HEK293 (cell line): ENCODE results near the gene RGS7.

Experiments
- CTCF ChIA-PET: fragments of 350-600 bp; formaldehyde crosslinking; extraction: SDS; loops from one replicate; lab custom pipeline; 2021; ENCODE audit warnings: antibody characterized with exemption; lab: Yijun Ruan, JAX
- POLR2A ChIA-PET: fragments of 300-600 bp; formaldehyde crosslinking; extraction: SDS; loops from one replicate; lab custom pipeline; 2020; ENCODE audit warnings: antibody characterized with exemption, inconsistent platforms; lab: Yijun Ruan, JAX
- H3K27ac ChIP-seq: fragments of 200-500 bp; sonication (Bioruptor generic); 2 replicates; pipeline ENCODE4 v1.5.1; 2014; ENCODE audit warnings: low read depth, low read length, control low read depth, inconsistent platforms; ENCODE audit errors: extremely low read depth
- H3K36me3 ChIP-seq, 2 experiments: fragments of 200-500 bp in 1 of 2; sonication (Bioruptor generic) in 1 of 2; 1 replicate in 1 of 2; 2 replicates in 1 of 2; pipeline ENCODE4 v1.5.1; 2014 to 2017; ENCODE audit warnings: inconsistent platforms in 2 of 2, low read length in 2 of 2; ENCODE audit not compliant: control insufficient read depth in 2 of 2, insufficient read depth in 1 of 2
- H3K4me1 ChIP-seq: fragments of 200-500 bp; sonication (Bioruptor generic); 2 replicates; pipeline ENCODE4 v1.5.1; 2014; ENCODE audit warnings: mild to moderate bottlenecking, low read length, inconsistent platforms; ENCODE audit not compliant: control insufficient read depth, insufficient read depth
- H3K4me3 ChIP-seq: 2 replicates; pipeline ENCODE4 v1.5.1; 2011; ENCODE audit warnings: low read depth, mild to moderate bottlenecking, control low read depth, low read length, moderate library complexity
- H3K9me3 ChIP-seq: fragments of 200-500 bp; sonication (Bioruptor generic); 2 replicates; pipeline ENCODE4 v1.5.1; 2014; ENCODE audit warnings: low read depth, low read length, inconsistent platforms; ENCODE audit not compliant: control insufficient read depth, insufficient read depth
- EGR2 ChIP-seq: fragments of 450-650 bp; formaldehyde crosslinking; IDR thresholded peaks from 2 replicates; pipeline ENCODE4 v1.5.1; 2016; ENCODE audit warnings: low read depth, missing biosample characterization, missing genetic modification characterization
- KLF16 ChIP-seq: fragments of 450-650 bp; formaldehyde crosslinking; IDR thresholded peaks from 2 replicates; pipeline ENCODE4 v1.5.1; 2017; ENCODE audit warnings: missing biosample characterization, missing genetic modification characterization
- KLF8 ChIP-seq: fragments of 450-650 bp; formaldehyde crosslinking; IDR thresholded peaks from 2 replicates; pipeline ENCODE4 v1.5.1; 2016; ENCODE audit warnings: missing biosample characterization, missing genetic modification characterization
- KLF9 ChIP-seq: fragments of 450-650 bp; formaldehyde crosslinking; IDR thresholded peaks from 2 replicates; pipeline ENCODE4 v1.5.1; 2016; ENCODE audit warnings: missing biosample characterization, missing genetic modification characterization, low read depth
- SP2 ChIP-seq: fragments of 450-650 bp; formaldehyde crosslinking; IDR thresholded peaks from 2 replicates; pipeline ENCODE4 v1.5.1; 2016; ENCODE audit warnings: missing biosample characterization, missing genetic modification characterization
- ZBTB17 ChIP-seq: fragments of 450-650 bp; formaldehyde crosslinking; IDR thresholded peaks from 2 replicates; pipeline ENCODE4 v1.5.1; 2016; ENCODE audit warnings: missing biosample characterization, missing genetic modification characterization
- ZNF121 ChIP-seq: fragments of 450-650 bp; formaldehyde crosslinking; IDR thresholded peaks from 2 replicates; pipeline ENCODE4 v1.5.1; 2016; ENCODE audit warnings: missing biosample characterization, missing genetic modification characterization
- ZNF133 ChIP-seq: fragments of 450-650 bp; formaldehyde crosslinking; IDR thresholded peaks from 2 replicates; pipeline ENCODE4 v1.5.1; 2016; ENCODE audit warnings: missing biosample characterization, missing genetic modification characterization
- ZNF223 ChIP-seq: fragments of 450-650 bp; formaldehyde crosslinking; IDR thresholded peaks from 2 replicates; pipeline ENCODE4 v1.5.1; 2016; ENCODE audit warnings: missing biosample characterization, missing genetic modification characterization
- ZNF341 ChIP-seq: fragments of 450-650 bp; formaldehyde crosslinking; IDR thresholded peaks from 2 replicates; pipeline ENCODE4; 2016; ENCODE audit warnings: low read depth, missing biosample characterization, missing genetic modification characterization
- ZNF585B ChIP-seq: fragments of 450-650 bp; formaldehyde crosslinking; IDR thresholded peaks from 2 replicates; pipeline ENCODE4 v1.5.1; 2016; ENCODE audit warnings: missing biosample characterization, missing genetic modification characterization
- ZNF664 ChIP-seq: fragments of 450-650 bp; formaldehyde crosslinking; IDR thresholded peaks from 2 replicates; pipeline ENCODE4 v1.5.1; 2016; ENCODE audit warnings: missing biosample characterization, missing genetic modification characterization
- TF ChIP-seq, protein P1 (sequence below): fragments of 450-650 bp; formaldehyde crosslinking; IDR thresholded peaks from 2 replicates; pipeline ENCODE4 v1.5.1; 2017; ENCODE audit warnings: missing biosample characterization, missing genetic modification characterization
- TF ChIP-seq, protein P2 (sequence below): fragments of 450-650 bp; formaldehyde crosslinking; IDR thresholded peaks from 2 replicates; pipeline ENCODE4 v1.5.1; 2016; ENCODE audit warnings: missing biosample characterization, missing genetic modification characterization, borderline replicate concordance
- TF ChIP-seq, protein P3 (sequence below): fragments of 450-650 bp; formaldehyde crosslinking; IDR thresholded peaks from 2 replicates; pipeline ENCODE4 v1.5.1; 2016; ENCODE audit warnings: missing biosample characterization, missing genetic modification characterization
- TF ChIP-seq, protein P4 (sequence below): fragments of 450-650 bp; formaldehyde crosslinking; IDR thresholded peaks from 2 replicates; pipeline ENCODE4 v1.5.1; 2016; ENCODE audit warnings: missing biosample characterization, missing genetic modification characterization
- TF ChIP-seq, protein P5 (sequence below): fragments of 450-650 bp; formaldehyde crosslinking; IDR thresholded peaks from 2 replicates; pipeline ENCODE4 v1.5.1; 2016; ENCODE audit warnings: missing biosample characterization, missing genetic modification characterization
- TF ChIP-seq, protein P6 (sequence below): fragments of 450-650 bp; formaldehyde crosslinking; IDR thresholded peaks from 2 replicates; pipeline ENCODE4 v1.5.1; 2016; ENCODE audit warnings: missing biosample characterization, missing genetic modification characterization

RGS7 gene

DNA sequence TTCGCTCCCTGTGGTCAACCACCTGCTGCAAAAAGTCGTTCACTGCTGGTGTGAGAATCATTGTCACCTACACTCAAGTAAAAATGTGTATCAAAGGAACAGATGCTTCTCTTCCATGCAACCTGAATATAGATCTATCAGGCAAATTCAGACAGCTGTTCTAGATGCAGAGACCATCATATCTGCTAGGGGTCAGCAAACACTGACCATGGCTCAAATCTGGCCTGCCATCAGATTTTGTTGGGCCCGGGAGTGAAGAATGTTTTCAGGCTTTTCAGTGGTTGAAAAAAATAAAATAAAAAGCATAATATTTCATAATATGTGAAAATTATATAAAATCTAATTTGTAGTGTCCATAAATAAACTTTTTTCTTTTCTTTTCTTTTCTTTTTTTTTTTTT is 199.6 kb downstream of the RGS7 start (continued):
- TF ChIP-seq ZNF585B (tag by site-specific recombination) (no peak), EGR2 (tag by site-specific recombination) (no peak)

DNA sequence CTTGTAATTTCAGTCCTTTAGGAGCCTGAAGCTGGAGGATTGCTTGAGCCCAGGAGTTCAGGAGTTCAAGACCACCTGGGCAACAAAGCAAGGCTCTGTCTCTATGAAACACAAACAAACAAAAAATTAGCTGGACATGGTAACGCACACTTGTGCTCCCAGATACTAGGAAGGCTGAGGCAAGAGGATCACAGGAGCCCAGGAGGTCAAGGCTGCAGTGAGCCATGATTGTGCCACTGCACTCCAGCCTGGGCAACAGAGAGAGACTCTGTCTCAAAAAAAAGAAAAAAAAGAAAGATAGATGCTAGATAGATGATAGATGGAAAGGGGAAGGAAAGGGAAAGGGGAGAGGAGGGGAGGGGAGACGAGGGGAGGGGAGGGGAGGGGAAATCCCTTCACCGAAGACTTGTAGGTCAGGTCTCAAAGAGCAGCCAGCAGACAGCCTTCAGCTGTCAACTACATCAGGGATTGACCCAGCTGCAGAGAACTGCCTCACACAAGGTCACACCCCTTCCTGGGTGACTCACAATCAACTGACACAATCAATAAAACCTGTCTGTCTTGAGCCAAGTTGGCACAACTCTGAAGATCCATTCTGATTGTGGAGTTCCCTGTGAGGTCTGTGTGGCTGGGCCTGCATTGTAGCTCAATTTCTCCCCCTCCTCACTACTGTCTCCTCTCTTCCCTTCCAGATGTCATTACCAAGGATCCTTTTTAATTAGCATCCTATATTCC is 200.6 kb downstream of the RGS7 start:
- Histone ChIP-seq H3K9me3 (no peaks in the 10 kb centered on the region; the same call in 1 of the 2 replicates), H3K36me3 (no peaks in the 10 kb centered on the region), H3K27ac (no peak overlapping the region), H3K4me1 (no peaks in the 10 kb centered on the region), H3K4me3 (no peak overlapping the region)
- ChIA-PET POLR2A (no interaction called here), CTCF (interaction anchor here (1.2 kb wide), 1 partner anchor 251 kb away, joined by 3 read pairs; no protein-coding TSS in a partner anchor)
- TF ChIP-seq, protein P1, sequence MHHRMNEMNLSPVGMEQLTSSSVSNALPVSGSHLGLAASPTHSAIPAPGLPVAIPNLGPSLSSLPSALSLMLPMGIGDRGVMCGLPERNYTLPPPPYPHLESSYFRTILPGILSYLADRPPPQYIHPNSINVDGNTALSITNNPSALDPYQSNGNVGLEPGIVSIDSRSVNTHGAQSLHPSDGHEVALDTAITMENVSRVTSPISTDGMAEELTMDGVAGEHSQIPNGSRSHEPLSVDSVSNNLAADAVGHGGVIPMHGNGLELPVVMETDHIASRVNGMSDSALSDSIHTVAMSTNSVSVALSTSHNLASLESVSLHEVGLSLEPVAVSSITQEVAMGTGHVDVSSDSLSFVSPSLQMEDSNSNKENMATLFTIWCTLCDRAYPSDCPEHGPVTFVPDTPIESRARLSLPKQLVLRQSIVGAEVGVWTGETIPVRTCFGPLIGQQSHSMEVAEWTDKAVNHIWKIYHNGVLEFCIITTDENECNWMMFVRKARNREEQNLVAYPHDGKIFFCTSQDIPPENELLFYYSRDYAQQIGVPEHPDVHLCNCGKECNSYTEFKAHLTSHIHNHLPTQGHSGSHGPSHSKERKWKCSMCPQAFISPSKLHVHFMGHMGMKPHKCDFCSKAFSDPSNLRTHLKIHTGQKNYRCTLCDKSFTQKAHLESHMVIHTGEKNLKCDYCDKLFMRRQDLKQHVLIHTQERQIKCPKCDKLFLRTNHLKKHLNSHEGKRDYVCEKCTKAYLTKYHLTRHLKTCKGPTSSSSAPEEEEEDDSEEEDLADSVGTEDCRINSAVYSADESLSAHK, result no peak
- TF ChIP-seq KLF9 (tag by site-specific recombination) (no peak), ZNF664 (tag by site-specific recombination) (no peak), ZNF121 (tag by site-specific recombination) (no peak), SP2 (tag by site-specific recombination) (peak; percentile 51; the same call in 1 of the 2 replicates), ZBTB17 (tag by site-specific recombination) (peak; percentile 60; the same call in 1 of the 2 replicates), ZNF223 (no peak), KLF8 (tag by site-specific recombination) (peak; percentile 58; the same call in 1 of the 2 replicates), ZNF341 (tag by site-specific recombination) (no peak), KLF16 (peak; percentile 63; the same call in 1 of the 2 replicates), ZNF133 (tag by site-specific recombination) (no peak)
- TF ChIP-seq, protein P2, sequence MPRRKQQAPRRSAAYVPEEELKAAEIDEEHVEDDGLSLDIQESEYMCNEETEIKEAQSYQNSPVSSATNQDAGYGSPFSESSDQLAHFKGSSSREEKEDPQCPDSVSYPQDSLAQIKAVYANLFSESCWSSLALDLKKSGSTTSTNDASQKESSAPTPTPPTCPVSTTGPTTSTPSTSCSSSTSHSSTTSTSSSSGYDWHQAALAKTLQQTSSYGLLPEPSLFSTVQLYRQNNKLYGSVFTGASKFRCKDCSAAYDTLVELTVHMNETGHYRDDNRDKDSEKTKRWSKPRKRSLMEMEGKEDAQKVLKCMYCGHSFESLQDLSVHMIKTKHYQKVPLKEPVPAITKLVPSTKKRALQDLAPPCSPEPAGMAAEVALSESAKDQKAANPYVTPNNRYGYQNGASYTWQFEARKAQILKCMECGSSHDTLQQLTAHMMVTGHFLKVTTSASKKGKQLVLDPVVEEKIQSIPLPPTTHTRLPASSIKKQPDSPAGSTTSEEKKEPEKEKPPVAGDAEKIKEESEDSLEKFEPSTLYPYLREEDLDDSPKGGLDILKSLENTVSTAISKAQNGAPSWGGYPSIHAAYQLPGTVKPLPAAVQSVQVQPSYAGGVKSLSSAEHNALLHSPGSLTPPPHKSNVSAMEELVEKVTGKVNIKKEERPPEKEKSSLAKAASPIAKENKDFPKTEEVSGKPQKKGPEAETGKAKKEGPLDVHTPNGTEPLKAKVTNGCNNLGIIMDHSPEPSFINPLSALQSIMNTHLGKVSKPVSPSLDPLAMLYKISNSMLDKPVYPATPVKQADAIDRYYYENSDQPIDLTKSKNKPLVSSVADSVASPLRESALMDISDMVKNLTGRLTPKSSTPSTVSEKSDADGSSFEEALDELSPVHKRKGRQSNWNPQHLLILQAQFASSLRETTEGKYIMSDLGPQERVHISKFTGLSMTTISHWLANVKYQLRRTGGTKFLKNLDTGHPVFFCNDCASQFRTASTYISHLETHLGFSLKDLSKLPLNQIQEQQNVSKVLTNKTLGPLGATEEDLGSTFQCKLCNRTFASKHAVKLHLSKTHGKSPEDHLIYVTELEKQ, result peak; percentile 54; the same call in 1 of the 2 replicates
- TF ChIP-seq, protein P3, sequence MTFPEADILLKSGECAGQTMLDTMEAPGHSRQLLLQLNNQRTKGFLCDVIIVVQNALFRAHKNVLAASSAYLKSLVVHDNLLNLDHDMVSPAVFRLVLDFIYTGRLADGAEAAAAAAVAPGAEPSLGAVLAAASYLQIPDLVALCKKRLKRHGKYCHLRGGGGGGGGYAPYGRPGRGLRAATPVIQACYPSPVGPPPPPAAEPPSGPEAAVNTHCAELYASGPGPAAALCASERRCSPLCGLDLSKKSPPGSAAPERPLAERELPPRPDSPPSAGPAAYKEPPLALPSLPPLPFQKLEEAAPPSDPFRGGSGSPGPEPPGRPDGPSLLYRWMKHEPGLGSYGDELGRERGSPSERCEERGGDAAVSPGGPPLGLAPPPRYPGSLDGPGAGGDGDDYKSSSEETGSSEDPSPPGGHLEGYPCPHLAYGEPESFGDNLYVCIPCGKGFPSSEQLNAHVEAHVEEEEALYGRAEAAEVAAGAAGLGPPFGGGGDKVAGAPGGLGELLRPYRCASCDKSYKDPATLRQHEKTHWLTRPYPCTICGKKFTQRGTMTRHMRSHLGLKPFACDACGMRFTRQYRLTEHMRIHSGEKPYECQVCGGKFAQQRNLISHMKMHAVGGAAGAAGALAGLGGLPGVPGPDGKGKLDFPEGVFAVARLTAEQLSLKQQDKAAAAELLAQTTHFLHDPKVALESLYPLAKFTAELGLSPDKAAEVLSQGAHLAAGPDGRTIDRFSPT (tag by site-specific recombination), result peak; percentile 59; the same call in 1 of the 2 replicates
- TF ChIP-seq, protein P4, sequence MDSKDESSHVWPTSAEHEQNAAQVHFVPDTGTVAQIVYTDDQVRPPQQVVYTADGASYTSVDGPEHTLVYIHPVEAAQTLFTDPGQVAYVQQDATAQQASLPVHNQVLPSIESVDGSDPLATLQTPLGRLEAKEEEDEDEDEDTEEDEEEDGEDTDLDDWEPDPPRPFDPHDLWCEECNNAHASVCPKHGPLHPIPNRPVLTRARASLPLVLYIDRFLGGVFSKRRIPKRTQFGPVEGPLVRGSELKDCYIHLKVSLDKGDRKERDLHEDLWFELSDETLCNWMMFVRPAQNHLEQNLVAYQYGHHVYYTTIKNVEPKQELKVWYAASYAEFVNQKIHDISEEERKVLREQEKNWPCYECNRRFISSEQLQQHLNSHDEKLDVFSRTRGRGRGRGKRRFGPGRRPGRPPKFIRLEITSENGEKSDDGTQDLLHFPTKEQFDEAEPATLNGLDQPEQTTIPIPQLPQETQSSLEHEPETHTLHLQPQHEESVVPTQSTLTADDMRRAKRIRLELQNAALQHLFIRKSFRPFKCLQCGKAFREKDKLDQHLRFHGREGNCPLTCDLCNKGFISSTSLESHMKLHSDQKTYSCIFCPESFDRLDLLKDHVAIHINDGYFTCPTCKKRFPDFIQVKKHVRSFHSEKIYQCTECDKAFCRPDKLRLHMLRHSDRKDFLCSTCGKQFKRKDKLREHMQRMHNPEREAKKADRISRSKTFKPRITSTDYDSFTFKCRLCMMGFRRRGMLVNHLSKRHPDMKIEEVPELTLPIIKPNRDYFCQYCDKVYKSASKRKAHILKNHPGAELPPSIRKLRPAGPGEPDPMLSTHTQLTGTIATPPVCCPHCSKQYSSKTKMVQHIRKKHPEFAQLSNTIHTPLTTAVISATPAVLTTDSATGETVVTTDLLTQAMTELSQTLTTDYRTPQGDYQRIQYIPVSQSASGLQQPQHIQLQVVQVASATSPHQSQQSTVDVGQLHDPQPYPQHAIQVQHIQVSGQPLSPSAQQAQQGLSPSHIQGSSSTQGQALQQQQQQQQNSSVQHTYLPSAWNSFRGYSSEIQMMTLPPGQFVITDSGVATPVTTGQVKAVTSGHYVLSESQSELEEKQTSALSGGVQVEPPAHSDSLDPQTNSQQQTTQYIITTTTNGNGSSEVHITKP (tag by site-specific recombination), result no peak
- TF ChIP-seq, protein P5, sequence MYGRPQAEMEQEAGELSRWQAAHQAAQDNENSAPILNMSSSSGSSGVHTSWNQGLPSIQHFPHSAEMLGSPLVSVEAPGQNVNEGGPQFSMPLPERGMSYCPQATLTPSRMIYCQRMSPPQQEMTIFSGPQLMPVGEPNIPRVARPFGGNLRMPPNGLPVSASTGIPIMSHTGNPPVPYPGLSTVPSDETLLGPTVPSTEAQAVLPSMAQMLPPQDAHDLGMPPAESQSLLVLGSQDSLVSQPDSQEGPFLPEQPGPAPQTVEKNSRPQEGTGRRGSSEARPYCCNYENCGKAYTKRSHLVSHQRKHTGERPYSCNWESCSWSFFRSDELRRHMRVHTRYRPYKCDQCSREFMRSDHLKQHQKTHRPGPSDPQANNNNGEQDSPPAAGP, result peak; percentile 83
- TF ChIP-seq, protein P6, sequence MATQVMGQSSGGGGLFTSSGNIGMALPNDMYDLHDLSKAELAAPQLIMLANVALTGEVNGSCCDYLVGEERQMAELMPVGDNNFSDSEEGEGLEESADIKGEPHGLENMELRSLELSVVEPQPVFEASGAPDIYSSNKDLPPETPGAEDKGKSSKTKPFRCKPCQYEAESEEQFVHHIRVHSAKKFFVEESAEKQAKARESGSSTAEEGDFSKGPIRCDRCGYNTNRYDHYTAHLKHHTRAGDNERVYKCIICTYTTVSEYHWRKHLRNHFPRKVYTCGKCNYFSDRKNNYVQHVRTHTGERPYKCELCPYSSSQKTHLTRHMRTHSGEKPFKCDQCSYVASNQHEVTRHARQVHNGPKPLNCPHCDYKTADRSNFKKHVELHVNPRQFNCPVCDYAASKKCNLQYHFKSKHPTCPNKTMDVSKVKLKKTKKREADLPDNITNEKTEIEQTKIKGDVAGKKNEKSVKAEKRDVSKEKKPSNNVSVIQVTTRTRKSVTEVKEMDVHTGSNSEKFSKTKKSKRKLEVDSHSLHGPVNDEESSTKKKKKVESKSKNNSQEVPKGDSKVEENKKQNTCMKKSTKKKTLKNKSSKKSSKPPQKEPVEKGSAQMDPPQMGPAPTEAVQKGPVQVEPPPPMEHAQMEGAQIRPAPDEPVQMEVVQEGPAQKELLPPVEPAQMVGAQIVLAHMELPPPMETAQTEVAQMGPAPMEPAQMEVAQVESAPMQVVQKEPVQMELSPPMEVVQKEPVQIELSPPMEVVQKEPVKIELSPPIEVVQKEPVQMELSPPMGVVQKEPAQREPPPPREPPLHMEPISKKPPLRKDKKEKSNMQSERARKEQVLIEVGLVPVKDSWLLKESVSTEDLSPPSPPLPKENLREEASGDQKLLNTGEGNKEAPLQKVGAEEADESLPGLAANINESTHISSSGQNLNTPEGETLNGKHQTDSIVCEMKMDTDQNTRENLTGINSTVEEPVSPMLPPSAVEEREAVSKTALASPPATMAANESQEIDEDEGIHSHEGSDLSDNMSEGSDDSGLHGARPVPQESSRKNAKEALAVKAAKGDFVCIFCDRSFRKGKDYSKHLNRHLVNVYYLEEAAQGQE (tag by site-specific recombination), result no peak
